ENCODE results near the gene RLN1.
"Not testable (repeated sequence)": the region's sequence is repeated elsewhere in the genome, so short reads cannot be mapped to it uniquely, and the experiment has no call there.

RLN1 gene

DNA sequence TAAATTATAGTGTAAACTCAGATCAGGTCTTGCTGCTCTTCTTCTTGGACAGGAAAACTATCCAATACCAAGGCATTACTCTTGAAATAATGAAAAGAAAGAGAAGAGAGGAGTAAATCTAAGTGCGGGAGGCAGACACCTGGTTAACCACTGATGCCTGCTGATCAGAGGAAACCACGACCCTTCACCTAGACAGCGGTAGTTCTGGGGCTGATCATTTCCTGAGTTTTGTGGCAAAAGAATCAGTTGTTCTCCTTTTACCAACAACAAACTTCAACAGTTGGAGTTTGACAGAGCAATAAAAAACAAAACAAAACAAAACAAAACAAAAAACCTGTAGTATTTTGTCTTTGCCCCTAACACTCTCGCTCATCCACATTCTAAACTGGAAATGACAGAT is 3.0 kb downstream of the RLN1 start:
- no peaks in the 10 kb centered on the region for H3K27me3 ChIP-seq (ENCODE audit: control insufficient read depth in 3 of 3, insufficient read depth in 3 of 3, low read depth in 1 of 3, low read length in 3 of 3)
- no peaks in the 10 kb centered on the region for H3K9me3 ChIP-seq (replicated peaks in 1 of 2; ENCODE audit: control insufficient read depth in 2 of 2, insufficient read depth in 1 of 2, low read depth in 1 of 2, low read length in 2 of 2)
- no peaks in the 10 kb centered on the region for H3K36me3 ChIP-seq (replicated peaks in 1 of 2; ENCODE audit: control insufficient read depth in 2 of 2, insufficient read depth in 2 of 2, low read length in 2 of 2)
- H3K4ac ChIP-seq (ENCODE audit: low read length) = no peak overlapping the region
- no peak overlapping the region for H4K91ac ChIP-seq (ENCODE audit: low read depth, low read length, poor library complexity)
- no peak overlapping the region for H2BK120ac ChIP-seq (ENCODE audit: low read depth, low read length)
- no peak overlapping the region for H2BK15ac ChIP-seq (ENCODE audit: low read length)
- no peak overlapping the region for H3K9ac ChIP-seq (ENCODE audit: low read depth, low read length, poor library complexity)
- H4K8ac ChIP-seq (ENCODE audit: low read depth, low read length) = no peak overlapping the region
- no peak for DNase-seq (ENCODE audit: low spot score)
- no peak overlapping the region for H3K4me2 ChIP-seq (ENCODE audit: insufficient read depth, low read length, poor library complexity, severe bottlenecking)
- H3K27ac ChIP-seq (replicated peaks; ENCODE audit: low read length) = no peak overlapping the region
- H2AK5ac ChIP-seq (ENCODE audit: low read depth, low read length) = no peak overlapping the region
- no CpG with 5 or more reads among the region's 4 CpGs for WGBS, 2 donors (ENCODE audit: extremely low coverage in 2 of 2, insufficient read length in 2 of 2, insufficient replicate concordance in 1 of 2)
- no peak overlapping the region for H2BK5ac ChIP-seq (ENCODE audit: low read length)
- H2BK12ac ChIP-seq (ENCODE audit: low read length) = no peak overlapping the region
- H3K4me3 ChIP-seq (ENCODE audit: low read length in 2 of 2) = no peak overlapping the region
- no peak overlapping the region for H3K14ac ChIP-seq (ENCODE audit: low read length)
- H3K4me1 ChIP-seq (ENCODE audit: control insufficient read depth in 2 of 2, insufficient read depth in 1 of 2, low read depth in 1 of 2, low read length in 2 of 2) = no peaks in the 10 kb centered on the region
- no peak overlapping the region for H3K23ac ChIP-seq (ENCODE audit: low read depth, low read length, poor library complexity)
- no peak overlapping the region for H2AFZ ChIP-seq (ENCODE audit: low read length)
- no peaks in the 10 kb centered on the region for H3K79me1 ChIP-seq (ENCODE audit: low read depth, low read length)
- H3K18ac ChIP-seq (ENCODE audit: low read length) = no peak overlapping the region

DNA sequence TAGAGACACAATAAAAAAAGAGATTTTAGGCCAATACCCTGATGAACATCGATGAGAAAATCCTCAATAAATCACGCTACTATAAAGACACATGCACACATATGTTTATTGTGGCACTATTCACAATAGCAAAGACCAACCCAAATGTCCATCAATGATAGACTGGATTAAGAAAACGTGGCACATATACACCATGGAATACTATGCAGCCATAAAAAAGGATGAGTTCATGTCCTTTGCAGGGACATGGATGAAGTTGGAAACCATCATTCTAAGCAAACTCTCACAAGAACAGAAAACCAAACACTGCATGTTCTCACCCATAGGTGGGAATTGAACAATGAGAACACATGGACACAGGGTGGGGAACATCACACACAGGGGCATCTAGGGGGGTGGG is 8.4 kb downstream of the RLN1 start:
- no CpG with 5 or more reads among the region's 3 CpGs for WGBS, 2 donors (ENCODE audit: extremely low coverage in 2 of 2, insufficient read length in 2 of 2, insufficient replicate concordance in 1 of 2)
- H2AFZ ChIP-seq (ENCODE audit: low read length); H3K4me3 ChIP-seq (ENCODE audit: low read length in 2 of 2); H2BK15ac ChIP-seq (ENCODE audit: low read length); H3K27me3 ChIP-seq (ENCODE audit: control insufficient read depth in 3 of 3, insufficient read depth in 3 of 3, low read depth in 1 of 3, low read length in 3 of 3); H3K9ac ChIP-seq (ENCODE audit: low read depth, low read length, poor library complexity); H3K4ac ChIP-seq (ENCODE audit: low read length); H3K18ac ChIP-seq (ENCODE audit: low read length); H3K4me1 ChIP-seq (ENCODE audit: control insufficient read depth in 2 of 2, insufficient read depth in 1 of 2, low read depth in 1 of 2, low read length in 2 of 2); H4K91ac ChIP-seq (ENCODE audit: low read depth, low read length, poor library complexity); H2BK12ac ChIP-seq (ENCODE audit: low read length); H3K23ac ChIP-seq (ENCODE audit: low read depth, low read length, poor library complexity); DNase-seq (ENCODE audit: low spot score); H3K4me2 ChIP-seq (ENCODE audit: insufficient read depth, low read length, poor library complexity, severe bottlenecking); H4K8ac ChIP-seq (ENCODE audit: low read depth, low read length); H2BK120ac ChIP-seq (ENCODE audit: low read depth, low read length); H3K9me3 ChIP-seq (replicated peaks in 1 of 2; ENCODE audit: control insufficient read depth in 2 of 2, insufficient read depth in 1 of 2, low read depth in 1 of 2, low read length in 2 of 2); H3K27ac ChIP-seq (replicated peaks; ENCODE audit: low read length); H3K79me1 ChIP-seq (ENCODE audit: low read depth, low read length); H3K14ac ChIP-seq (ENCODE audit: low read length); H2AK5ac ChIP-seq (ENCODE audit: low read depth, low read length); H2BK5ac ChIP-seq (ENCODE audit: low read length); H3K36me3 ChIP-seq (replicated peaks in 1 of 2; ENCODE audit: control insufficient read depth in 2 of 2, insufficient read depth in 2 of 2, low read length in 2 of 2): not testable (repeated sequence)

DNA sequence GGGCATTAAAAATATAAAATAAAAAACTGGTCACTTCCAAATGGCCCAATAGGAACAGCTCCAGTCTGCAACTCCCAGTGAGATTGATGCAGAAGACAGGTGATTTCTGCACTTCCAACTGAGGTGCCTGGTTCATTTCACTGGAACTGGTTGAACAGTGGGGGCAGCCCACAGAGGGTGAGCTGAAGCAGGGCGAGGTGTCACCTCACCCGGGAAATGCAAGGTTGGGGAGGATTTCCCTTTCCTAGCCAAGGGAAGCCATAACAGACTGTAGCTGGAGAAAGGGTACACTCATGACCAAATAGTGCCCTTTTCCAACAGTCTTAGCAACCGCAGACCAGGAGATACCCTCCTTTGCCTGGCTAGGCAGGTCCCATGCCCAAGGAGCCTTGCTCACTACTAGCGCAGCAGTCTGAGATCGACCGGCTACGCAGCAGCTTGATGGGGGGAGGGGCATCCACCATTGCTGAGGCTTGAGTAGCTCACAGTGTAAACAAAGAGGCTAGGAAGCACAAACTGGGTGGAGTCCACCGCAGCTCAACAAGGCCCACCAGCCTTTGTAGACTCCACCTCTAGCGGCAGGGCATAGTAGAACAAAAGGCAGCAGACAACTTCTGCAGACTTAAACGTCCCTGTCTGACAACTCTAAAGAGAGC is 12.7 kb downstream of the RLN1 start:
- Histone ChIP-seq H3K18ac (ENCODE audit: low read length) (no peak overlapping the region), H2BK5ac (ENCODE audit: low read length) (no peak overlapping the region), H3K27me3 (ENCODE audit: control insufficient read depth in 3 of 3, insufficient read depth in 3 of 3, low read depth in 1 of 3, low read length in 3 of 3) (no peaks in the 10 kb centered on the region)

DNA sequence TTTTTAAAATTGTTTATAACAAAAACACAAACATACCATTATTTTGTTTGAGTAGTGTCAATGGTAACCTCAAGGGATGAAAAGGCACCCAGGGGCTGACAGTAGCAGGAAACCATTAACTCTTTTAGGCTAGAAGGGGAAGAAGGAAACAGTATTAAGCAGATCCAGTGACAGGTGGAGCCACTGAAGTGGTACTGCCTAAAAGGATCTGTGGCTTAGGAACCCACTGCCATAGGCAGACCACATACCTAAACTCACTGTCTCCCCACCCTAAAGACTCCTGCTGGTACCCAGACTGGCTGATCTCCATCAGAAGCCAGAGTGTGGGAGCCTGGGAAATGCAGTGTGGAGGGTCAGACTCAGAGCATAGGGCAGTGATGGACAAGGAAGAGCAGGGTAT is 13.5 kb downstream of the RLN1 start:
- DNase-seq (ENCODE audit: low spot score) = no peak

More for the DNA sequence above, 12.7 kb downstream of the RLN1 start:
- no peaks in the 10 kb centered on the region for H3K9me3 ChIP-seq (replicated peaks in 1 of 2; ENCODE audit: control insufficient read depth in 2 of 2, insufficient read depth in 1 of 2, low read depth in 1 of 2, low read length in 2 of 2)
- H2BK12ac ChIP-seq (ENCODE audit: low read length) = no peak overlapping the region
- no peak overlapping the region for H3K4me3 ChIP-seq (ENCODE audit: low read length in 2 of 2)
- WGBS, 2 donors (ENCODE audit: extremely low coverage in 2 of 2, insufficient read length in 2 of 2, insufficient replicate concordance in 1 of 2) = no CpG with 5 or more reads among the region's 10 CpGs
- peak; percentile 33 for DNase-seq (ENCODE audit: low spot score)
- H4K8ac ChIP-seq (ENCODE audit: low read depth, low read length) = no peak overlapping the region
- H3K9ac ChIP-seq (ENCODE audit: low read depth, low read length, poor library complexity) = no peak overlapping the region
- H3K27ac ChIP-seq (replicated peaks; ENCODE audit: low read length) = no peak overlapping the region
- no peak overlapping the region for H3K23ac ChIP-seq (ENCODE audit: low read depth, low read length, poor library complexity)
- H3K79me1 ChIP-seq (ENCODE audit: low read depth, low read length) = no peaks in the 10 kb centered on the region
- H3K4ac ChIP-seq (ENCODE audit: low read length) = no peak overlapping the region
- H3K4me1 ChIP-seq (ENCODE audit: control insufficient read depth in 2 of 2, insufficient read depth in 1 of 2, low read depth in 1 of 2, low read length in 2 of 2) = peaks cover 0 to 6% of the 10 kb centered on the region in 2 donors
- H3K14ac ChIP-seq (ENCODE audit: low read length) = no peak overlapping the region
- H3K4me2 ChIP-seq (ENCODE audit: insufficient read depth, low read length, poor library complexity, severe bottlenecking) = no peak overlapping the region
- H2AFZ ChIP-seq (ENCODE audit: low read length) = peak overlapping the region; percentile 82
- no peak overlapping the region for H4K91ac ChIP-seq (ENCODE audit: low read depth, low read length, poor library complexity)
- H2BK15ac ChIP-seq (ENCODE audit: low read length) = no peak overlapping the region
- H2AK5ac ChIP-seq (ENCODE audit: low read depth, low read length) = no peak overlapping the region
- H3K36me3 ChIP-seq (replicated peaks in 1 of 2; ENCODE audit: control insufficient read depth in 2 of 2, insufficient read depth in 2 of 2, low read length in 2 of 2) = no peaks in the 10 kb centered on the region
- no peak overlapping the region for H2BK120ac ChIP-seq (ENCODE audit: low read depth, low read length)

More for the DNA sequence above, 13.5 kb downstream of the RLN1 start:
- H2AK5ac ChIP-seq (ENCODE audit: low read depth, low read length) = no peak overlapping the region
- H2BK15ac ChIP-seq (ENCODE audit: low read length) = no peak overlapping the region
- H3K4me3 ChIP-seq (ENCODE audit: low read length in 2 of 2) = no peak overlapping the region
- H2BK120ac ChIP-seq (ENCODE audit: low read depth, low read length) = no peak overlapping the region
- no peak overlapping the region for H2BK5ac ChIP-seq (ENCODE audit: low read length)
- H4K8ac ChIP-seq (ENCODE audit: low read depth, low read length) = no peak overlapping the region
- H3K36me3 ChIP-seq (replicated peaks in 1 of 2; ENCODE audit: control insufficient read depth in 2 of 2, insufficient read depth in 2 of 2, low read length in 2 of 2) = no peaks in the 10 kb centered on the region
- no peak overlapping the region for H4K91ac ChIP-seq (ENCODE audit: low read depth, low read length, poor library complexity)
- no peaks in the 10 kb centered on the region for H3K79me1 ChIP-seq (ENCODE audit: low read depth, low read length)
- no peak overlapping the region for H3K14ac ChIP-seq (ENCODE audit: low read length)
- no peak overlapping the region for H2AFZ ChIP-seq (ENCODE audit: low read length)
- no peaks in the 10 kb centered on the region for H3K9me3 ChIP-seq (replicated peaks in 1 of 2; ENCODE audit: control insufficient read depth in 2 of 2, insufficient read depth in 1 of 2, low read depth in 1 of 2, low read length in 2 of 2)
- no peak overlapping the region for H3K18ac ChIP-seq (ENCODE audit: low read length)
- H3K27ac ChIP-seq (replicated peaks; ENCODE audit: low read length) = no peak overlapping the region
- no peak overlapping the region for H2BK12ac ChIP-seq (ENCODE audit: low read length)
- H3K4ac ChIP-seq (ENCODE audit: low read length) = no peak overlapping the region
- H3K27me3 ChIP-seq (ENCODE audit: control insufficient read depth in 3 of 3, insufficient read depth in 3 of 3, low read depth in 1 of 3, low read length in 3 of 3) = no peaks in the 10 kb centered on the region
- no peak overlapping the region for H3K23ac ChIP-seq (ENCODE audit: low read depth, low read length, poor library complexity)
- peaks cover 0 to 6% of the 10 kb centered on the region in 2 donors for H3K4me1 ChIP-seq (ENCODE audit: control insufficient read depth in 2 of 2, insufficient read depth in 1 of 2, low read depth in 1 of 2, low read length in 2 of 2)
- no peak overlapping the region for H3K4me2 ChIP-seq (ENCODE audit: insufficient read depth, low read length, poor library complexity, severe bottlenecking)
- no peak overlapping the region for H3K9ac ChIP-seq (ENCODE audit: low read depth, low read length, poor library complexity)

Measured in neuronal stem cell (in vitro differentiated cells).